ENCODE measurements around the gene CRYAA.

The CRYAA gene

GRCh38 chr21:43206231-43207042 is 37.6 kb downstream of the CRYAA start:
- no peak overlapping the region for H3K4me3 ChIP-seq (ENCODE audit: low read depth, low read length)
- no peak for DNase-seq (ENCODE audit: low read depth)
- TF ChIP-seq, protein P1, sequence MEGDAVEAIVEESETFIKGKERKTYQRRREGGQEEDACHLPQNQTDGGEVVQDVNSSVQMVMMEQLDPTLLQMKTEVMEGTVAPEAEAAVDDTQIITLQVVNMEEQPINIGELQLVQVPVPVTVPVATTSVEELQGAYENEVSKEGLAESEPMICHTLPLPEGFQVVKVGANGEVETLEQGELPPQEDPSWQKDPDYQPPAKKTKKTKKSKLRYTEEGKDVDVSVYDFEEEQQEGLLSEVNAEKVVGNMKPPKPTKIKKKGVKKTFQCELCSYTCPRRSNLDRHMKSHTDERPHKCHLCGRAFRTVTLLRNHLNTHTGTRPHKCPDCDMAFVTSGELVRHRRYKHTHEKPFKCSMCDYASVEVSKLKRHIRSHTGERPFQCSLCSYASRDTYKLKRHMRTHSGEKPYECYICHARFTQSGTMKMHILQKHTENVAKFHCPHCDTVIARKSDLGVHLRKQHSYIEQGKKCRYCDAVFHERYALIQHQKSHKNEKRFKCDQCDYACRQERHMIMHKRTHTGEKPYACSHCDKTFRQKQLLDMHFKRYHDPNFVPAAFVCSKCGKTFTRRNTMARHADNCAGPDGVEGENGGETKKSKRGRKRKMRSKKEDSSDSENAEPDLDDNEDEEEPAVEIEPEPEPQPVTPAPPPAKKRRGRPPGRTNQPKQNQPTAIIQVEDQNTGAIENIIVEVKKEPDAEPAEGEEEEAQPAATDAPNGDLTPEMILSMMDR (IDR thresholded peaks at IDR 0.05; ENCODE audit: low read depth, low read length), result no peak

DNA sequence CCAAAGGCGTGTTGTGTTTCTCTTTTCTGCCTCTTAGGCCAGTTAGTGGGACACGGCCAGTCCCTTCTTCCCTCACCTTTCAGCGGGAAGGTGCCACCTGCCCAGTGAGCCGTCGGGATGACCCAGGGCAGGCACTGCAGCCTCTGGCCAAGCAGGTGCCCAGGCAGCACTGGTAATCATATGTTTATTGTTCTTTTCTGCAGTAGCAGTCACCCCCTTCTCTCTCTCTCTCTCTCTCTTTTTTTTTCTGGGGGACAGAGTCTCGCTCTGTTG is 38.2 kb downstream of the CRYAA start:
- H3K4me3 ChIP-seq (ENCODE audit: low read depth, low read length), result no peak overlapping the region
- no peak for DNase-seq (ENCODE audit: low read depth)
- TF ChIP-seq, protein P1 (IDR thresholded peaks at IDR 0.05; ENCODE audit: low read depth, low read length), result no peak
- TF ChIP-seq POLR2A (IDR thresholded peaks at IDR 0.05; ENCODE audit: extremely low read depth, insufficient read length), result no peak
- no peak for TF ChIP-seq MYC (IDR thresholded peaks at IDR 0.05; ENCODE audit: low read depth, low read length)
- TF ChIP-seq, protein P2, sequence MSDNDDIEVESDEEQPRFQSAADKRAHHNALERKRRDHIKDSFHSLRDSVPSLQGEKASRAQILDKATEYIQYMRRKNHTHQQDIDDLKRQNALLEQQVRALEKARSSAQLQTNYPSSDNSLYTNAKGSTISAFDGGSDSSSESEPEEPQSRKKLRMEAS (IDR thresholded peaks at IDR 0.05; ENCODE audit: low read depth, low read length), result no peak

- no peak overlapping the region for H3K4me3 ChIP-seq (ENCODE audit: low read depth, low read length)
- DNase-seq (ENCODE audit: low read depth), result no peak
- TF ChIP-seq, protein P2 (IDR thresholded peaks at IDR 0.05; ENCODE audit: low read depth, low read length), result no peak
- TF ChIP-seq MYC (IDR thresholded peaks at IDR 0.05; ENCODE audit: low read depth, low read length) (no peak), POLR2A (IDR thresholded peaks at IDR 0.05; ENCODE audit: extremely low read depth, insufficient read length) (no peak)
- TF ChIP-seq, protein P1 (IDR thresholded peaks at IDR 0.05; ENCODE audit: low read depth, low read length), result no peak
These were observed 39.1 kb downstream of the CRYAA start for GRCh38 chr21:43207868-43208267.

- no peak for TF ChIP-seq POLR2A (IDR thresholded peaks at IDR 0.05; ENCODE audit: extremely low read depth, insufficient read length)
- TF ChIP-seq, protein P1 (IDR thresholded peaks at IDR 0.05; ENCODE audit: low read depth, low read length), result no peak
- TF ChIP-seq MYC (IDR thresholded peaks at IDR 0.05; ENCODE audit: low read depth, low read length), result no peak
- TF ChIP-seq, protein P2 (IDR thresholded peaks at IDR 0.05; ENCODE audit: low read depth, low read length), result no peak
- no peak overlapping the region for H3K4me3 ChIP-seq (ENCODE audit: low read depth, low read length)
- DNase-seq (ENCODE audit: low read depth), result no peak
These were observed 39.9 kb downstream of the CRYAA start for GRCh38 chr21:43208561-43209332.

DNA sequence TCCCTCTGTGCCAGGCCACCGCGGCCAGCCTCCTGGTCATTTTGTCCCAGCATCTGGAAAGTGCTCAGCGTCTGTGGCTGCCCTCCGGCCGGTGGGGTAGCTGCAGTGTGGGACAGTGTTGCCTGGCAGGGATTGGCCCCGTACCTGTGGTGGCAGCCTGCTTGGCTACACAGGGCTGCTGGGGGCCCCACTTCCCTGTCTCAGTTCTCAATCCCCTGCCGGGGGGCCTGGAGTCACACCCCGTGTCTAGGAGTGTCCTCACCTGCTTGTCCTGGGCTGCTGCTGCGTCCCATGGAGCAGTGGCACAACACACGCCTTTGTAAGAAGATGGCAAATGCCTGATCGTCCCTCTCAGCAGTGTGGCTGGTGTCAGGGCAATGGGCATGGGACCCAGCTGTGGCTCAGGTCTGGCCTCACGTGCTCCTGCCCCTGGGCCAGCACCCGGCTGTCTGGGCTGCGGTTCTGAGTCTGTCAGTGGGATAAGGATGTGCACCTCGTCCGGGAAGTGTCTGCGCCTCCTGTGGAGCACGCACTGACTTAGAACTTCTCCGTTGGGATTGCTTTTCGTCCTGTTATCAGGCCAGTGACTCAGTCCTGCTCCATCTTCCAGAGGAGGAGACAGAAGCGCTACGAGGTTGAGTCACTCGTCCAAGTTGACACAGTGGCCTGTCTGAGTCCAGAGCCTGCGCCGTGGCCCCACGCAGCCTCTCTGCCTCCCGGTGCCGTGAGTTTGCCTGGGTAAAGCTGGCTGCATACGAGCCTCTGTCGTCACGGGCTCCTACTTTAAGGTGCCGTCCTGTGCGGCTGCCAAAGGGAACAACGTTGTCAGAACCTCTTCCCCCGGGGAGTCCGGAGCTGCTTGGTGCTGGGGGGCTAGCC is 41.0 kb downstream of the CRYAA start:
- TF ChIP-seq POLR2A (IDR thresholded peaks at IDR 0.05; ENCODE audit: extremely low read depth, insufficient read length), result no peak
- TF ChIP-seq, protein P2 (IDR thresholded peaks at IDR 0.05; ENCODE audit: low read depth, low read length), result no peak
- TF ChIP-seq, protein P1 (IDR thresholded peaks at IDR 0.05; ENCODE audit: low read depth, low read length), result no peak
- TF ChIP-seq MYC (IDR thresholded peaks at IDR 0.05; ENCODE audit: low read depth, low read length), result no peak
- no peak for DNase-seq (ENCODE audit: low read depth)
- H3K4me3 ChIP-seq (ENCODE audit: low read depth, low read length), result no peak overlapping the region
